ENCODE measurements around the gene CUL4B. TPM values are rescaled to one million over a fixed set of nuclear protein-coding genes. Genes with fewer than 3 reads are reported as not detected.

Gene CUL4B
- total and polyA plus RNA-seq, 10 of the 15 experiments (the other 5 are each of a cell fraction or from before 2014, with no cell fraction given), result 11.0 to 37.3 (median 24.4) TPM

GRCh38 chrX:120522820-120523219 is 37.9 kb downstream of the CUL4B start:
- ChIA-PET SMC1A (ENCODE audit: uncharacterized antibody, unreplicated experiment) (no interaction called here), POLR2A (no interaction called here), RAD21 (ENCODE audit: unreplicated experiment) (no interaction called here), CTCF (no interaction called here)
- H3K4me2 ChIP-seq (ENCODE audit: control insufficient read depth, insufficient read depth), result no peak overlapping the region
- H3K4me3 ChIP-seq, result no peak overlapping the region
- DNase-seq (ENCODE audit: low read depth, low spot score) (no peak), FAIRE-seq (no peak), ATAC-seq (no peak)
- no peaks in the 10 kb centered on the region for H3K36me3 ChIP-seq (ENCODE audit: control insufficient read depth in 2 of 2, insufficient read depth in 2 of 2, low read length in 1 of 2)
- no peaks in the 10 kb centered on the region for H3K9me3 ChIP-seq (replicated peaks; ENCODE audit: control insufficient read depth, insufficient read depth, low read length)
- no peak overlapping the region for H3K27ac ChIP-seq (ENCODE audit: control insufficient read depth, insufficient read depth)
- no peaks in the 10 kb centered on the region for H3K4me1 ChIP-seq (ENCODE audit: control insufficient read depth, insufficient read depth, low read length)
- TF ChIP-seq POU2F2 (IDR thresholded peaks at IDR 0.05; ENCODE audit: borderline replicate concordance, low read depth, low read length) (no peak), NFIC (IDR thresholded peaks at IDR 0.05; ENCODE audit: low read depth, low read length) (no peak), ATF7 (IDR thresholded peaks at IDR 0.05; ENCODE audit: low read depth) (no peak), PAX8 (IDR thresholded peaks at IDR 0.05) (no peak), ZNF384 (IDR thresholded peaks at IDR 0.05; ENCODE audit: borderline replicate concordance, low read depth, low read length) (no peak), MXI1 (IDR thresholded peaks at IDR 0.05; ENCODE audit: low read depth, low read length) (no peak), TBL1XR1 (IDR thresholded peaks at IDR 0.05; ENCODE audit: low read depth, low read length) (no peak), GATAD2B (conservative IDR thresholded peaks at IDR 0.05; ENCODE audit: low read depth) (no peak)
- TF ChIP-seq, protein P1, sequence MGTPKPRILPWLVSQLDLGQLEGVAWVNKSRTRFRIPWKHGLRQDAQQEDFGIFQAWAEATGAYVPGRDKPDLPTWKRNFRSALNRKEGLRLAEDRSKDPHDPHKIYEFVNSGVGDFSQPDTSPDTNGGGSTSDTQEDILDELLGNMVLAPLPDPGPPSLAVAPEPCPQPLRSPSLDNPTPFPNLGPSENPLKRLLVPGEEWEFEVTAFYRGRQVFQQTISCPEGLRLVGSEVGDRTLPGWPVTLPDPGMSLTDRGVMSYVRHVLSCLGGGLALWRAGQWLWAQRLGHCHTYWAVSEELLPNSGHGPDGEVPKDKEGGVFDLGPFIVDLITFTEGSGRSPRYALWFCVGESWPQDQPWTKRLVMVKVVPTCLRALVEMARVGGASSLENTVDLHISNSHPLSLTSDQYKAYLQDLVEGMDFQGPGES (IDR thresholded peaks at IDR 0.05), result no peak
- in situ Hi-C loops (cut with MboI), result loop anchor here (25.0 kb wide), 2 partner anchors 239 to 1064 kb away; no protein-coding TSS in a partner anchor
- no peak overlapping the region for H2AFZ ChIP-seq (ENCODE audit: control insufficient read depth, low read depth, low read length)
- no peaks in the 10 kb centered on the region for H4K20me1 ChIP-seq (ENCODE audit: control insufficient read depth, insufficient read depth)
- H3K79me2 ChIP-seq (ENCODE audit: control insufficient read depth, insufficient read depth, low read length), result no peaks in the 10 kb centered on the region
- no peaks in the 10 kb centered on the region for H3K27me3 ChIP-seq (replicated peaks in 1 of 2; ENCODE audit: control insufficient read depth in 2 of 2, insufficient read depth in 2 of 2, low read length in 1 of 2)
- no TSS peak for BruUV-seq (replicated peaks)
- 50% methylated on average over 5 of the region's 5 CpGs for WGBS (ENCODE audit: insufficient coverage, insufficient replicate concordance, low lambda C conversion rate, missing lambda C conversion rate)
- intact Hi-C loops (cut with micrococcal nuclease; ENCODE audit: unreplicated experiment), result no loop called here
- H3K9ac ChIP-seq (ENCODE audit: control insufficient read depth, insufficient read depth, low read length), result no peak overlapping the region

Data from GM12878 (cell line).